Ishikawa (cell line): ENCODE results near the gene MPV17L2.

Experiments used
- CEBPB ChIP-seq: IDR thresholded peaks from 2 replicates; pipeline ENCODE4 v1.6.1; 2012
- CREB1 ChIP-seq: IDR thresholded peaks from 2 replicates; pipeline ENCODE4 v1.6.1; 2012; ENCODE audit warnings: low read depth
- EGR1 ChIP-seq: IDR thresholded peaks from 2 replicates; pipeline ENCODE4 v1.6.1; 2012
- EP300 ChIP-seq: IDR thresholded peaks from 2 replicates; pipeline ENCODE4 v1.6.1; 2012; ENCODE audit warnings: borderline replicate concordance
- FOXM1 ChIP-seq: IDR thresholded peaks from 2 replicates; pipeline ENCODE4 v1.6.1; 2012; ENCODE audit warnings: low read depth, borderline replicate concordance
- MAX ChIP-seq: IDR thresholded peaks from 2 replicates; pipeline ENCODE4 v1.6.1; 2012
- NFIC ChIP-seq: IDR thresholded peaks from 2 replicates; pipeline ENCODE4 v1.6.1; 2012
- RAD21 ChIP-seq: IDR thresholded peaks from 2 replicates; pipeline ENCODE4 v1.6.1; 2012; ENCODE audit warnings: low read depth
- REST ChIP-seq: IDR thresholded peaks from 2 replicates; pipeline ENCODE4 v1.6.1; 2012; ENCODE audit warnings: low read depth, mild to moderate bottlenecking
- TAF1 ChIP-seq: IDR thresholded peaks from 2 replicates; pipeline ENCODE4 v1.6.1; 2012; ENCODE audit warnings: low read depth, mild to moderate bottlenecking
- TCF12 ChIP-seq: IDR thresholded peaks from 2 replicates; pipeline ENCODE4 v1.6.1; 2012; ENCODE audit warnings: low read depth
- TEAD4 ChIP-seq: IDR thresholded peaks from 2 replicates; pipeline ENCODE4 v1.6.1; 2012
- USF1 ChIP-seq: IDR thresholded peaks from 2 replicates; pipeline ENCODE4 v1.6.1; 2012
- YY1 ChIP-seq: IDR thresholded peaks from 2 replicates; pipeline ENCODE4 v1.6.1; 2012; ENCODE audit warnings: low read depth
- ZBTB7A ChIP-seq: IDR thresholded peaks from 2 replicates; pipeline ENCODE4 v1.6.1; 2012; ENCODE audit warnings: low read depth

Gene MPV17L2

GRCh38 chr19:18231775-18232174, 38.8 kb downstream of the MPV17L2 start:
- TF ChIP-seq TCF12 = no peak
- no peak for TF ChIP-seq USF1
- no peak for TF ChIP-seq ZBTB7A
- no peak for TF ChIP-seq REST
- TF ChIP-seq TAF1 = no peak
- TF ChIP-seq EGR1 = no peak
- no peak for TF ChIP-seq CREB1
- TF ChIP-seq NFIC = no peak
- TF ChIP-seq FOXM1 = no peak
- TF ChIP-seq CEBPB = no peak
- no peak for TF ChIP-seq YY1
- TF ChIP-seq MAX = no peak
- TF ChIP-seq TEAD4 = no peak
- TF ChIP-seq EP300 = no peak
- no peak for TF ChIP-seq RAD21

- no peak for TF ChIP-seq CEBPB
- TF ChIP-seq USF1 = no peak
- TF ChIP-seq REST = no peak
- no peak for TF ChIP-seq RAD21
- no peak for TF ChIP-seq TAF1
- no peak for TF ChIP-seq CREB1
- TF ChIP-seq YY1 = no peak
- no peak for TF ChIP-seq MAX
- TF ChIP-seq EGR1 = no peak
- TF ChIP-seq EP300 = no peak
- TF ChIP-seq NFIC = no peak
- TF ChIP-seq TEAD4 = no peak
- no peak for TF ChIP-seq FOXM1
- no peak for TF ChIP-seq TCF12
- TF ChIP-seq ZBTB7A = no peak
Measured at GRCh38 chr19:18232540-18233223, 39.7 kb downstream of the MPV17L2 start.

GRCh38 chr19:18233224-18233825, 40.3 kb downstream of the MPV17L2 start:
- TF ChIP-seq EP300 = no peak
- no peak for TF ChIP-seq EGR1
- no peak for TF ChIP-seq CEBPB
- no peak for TF ChIP-seq FOXM1
- TF ChIP-seq TCF12 = no peak
- no peak for TF ChIP-seq ZBTB7A
- peak; percentile 86 for TF ChIP-seq REST
- peak; percentile 58 for TF ChIP-seq MAX
- no peak for TF ChIP-seq NFIC
- no peak for TF ChIP-seq TEAD4
- no peak for TF ChIP-seq USF1
- TF ChIP-seq TAF1 = no peak
- no peak for TF ChIP-seq RAD21
- TF ChIP-seq CREB1 = no peak
- 0 out of 2 replicates have a peak, but pooled peaks have one; percentile 18 for TF ChIP-seq YY1
